Liver (tissue), 9 donors: Measurements from ENCODE around the gene TPSG1. TPM values are rescaled to one million over a fixed set of nuclear protein-coding genes. Genes with fewer than 3 reads are reported as not detected.

Experiments used
- DNase-seq: peaks from one replicate; pipeline ENCODE4 v3.0.0-alpha.2; 2017; ENCODE audit warnings: low spot score
- H3K27ac ChIP-seq, 2 donors: one replicate each; pipeline ENCODE4 v1.7.0; 2013; ENCODE audit warnings: inconsistent platforms in 2 of 2, low read length in 2 of 2, control low read depth in 1 of 2, low read depth in 1 of 2, mild to moderate bottlenecking in 1 of 2
- H3K27me3 ChIP-seq, 4 donors: one replicate each; pipeline versions ENCODE4 v1.6.1 to v1.7.0; 2013; ENCODE audit warnings: low read length in 3 of 4, inconsistent platforms in 1 of 4, mild to moderate bottlenecking in 1 of 4, moderate library complexity in 1 of 4; ENCODE audit not compliant: control insufficient read depth in 4 of 4, insufficient read depth in 4 of 4
- H3K36me3 ChIP-seq, 4 donors: one replicate each; pipeline versions ENCODE4 v1.6.1 to v1.7.0; 2013; ENCODE audit warnings: low read length in 3 of 4, mild to moderate bottlenecking in 3 of 4, low read depth in 1 of 4, moderate library complexity in 1 of 4; ENCODE audit not compliant: control insufficient read depth in 4 of 4, insufficient read depth in 3 of 4
- H3K4me1 ChIP-seq, 4 donors: one replicate each; pipeline versions ENCODE4 v1.6.1 to v1.7.0; 2013; ENCODE audit warnings: low read length in 3 of 4, mild to moderate bottlenecking in 3 of 4, moderate library complexity in 1 of 4; ENCODE audit not compliant: control insufficient read depth in 4 of 4, insufficient read depth in 4 of 4
- H3K4me3 ChIP-seq, 3 donors: one replicate each; pipeline versions ENCODE4 v1.6.1 to v1.7.0; 2013; ENCODE audit warnings: low read length in 3 of 3, control low read depth in 1 of 3, low read depth in 1 of 3, mild to moderate bottlenecking in 1 of 3
- H3K9ac ChIP-seq, 2 donors: one replicate each; pipeline ENCODE4 v1.7.0; 2013; ENCODE audit warnings: low read length in 2 of 2, mild to moderate bottlenecking in 2 of 2, moderate library complexity in 2 of 2, control low read depth in 1 of 2, low read depth in 1 of 2
- H3K9me3 ChIP-seq, 4 donors: one replicate each; pipeline versions ENCODE4 v1.6.1 to v1.7.0; 2013; ENCODE audit warnings: low read length in 3 of 4; ENCODE audit not compliant: control insufficient read depth in 4 of 4
- EGR1 ChIP-seq, 2 donors: IDR thresholded peaks; 2 replicates each; pipeline ENCODE4 v1.6.1; 2016 to 2018; ENCODE audit warnings: antibody characterized with exemption in 2 of 2, low read depth in 2 of 2
- FOXA1 ChIP-seq: IDR thresholded peaks from 2 replicates; pipeline ENCODE4 v1.6.1; 2016; ENCODE audit warnings: antibody characterized with exemption
- FOXA2 ChIP-seq: IDR thresholded peaks from 2 replicates; pipeline ENCODE4 v1.6.1; 2016; ENCODE audit warnings: antibody characterized with exemption
- JUND ChIP-seq, 2 donors: IDR thresholded peaks; 2 replicates each; pipeline ENCODE4 v1.6.1; 2016; ENCODE audit warnings: antibody characterized with exemption in 2 of 2
- RAD21 ChIP-seq, 2 donors: IDR thresholded peaks; 2 replicates each; pipeline ENCODE4 v1.6.1; 2016; ENCODE audit warnings: antibody characterized with exemption in 2 of 2, mild to moderate bottlenecking in 2 of 2
- RXRA ChIP-seq, 2 donors: IDR thresholded peaks; 2 replicates each; pipeline ENCODE4 v1.6.1; 2017 to 2018; ENCODE audit warnings: antibody characterized with exemption in 2 of 2, mild to moderate bottlenecking in 1 of 2
- TAF1 ChIP-seq: conservative IDR thresholded peaks from 2 replicates; pipeline ENCODE4 v1.6.1; 2016; ENCODE audit warnings: antibody characterized with exemption, mild to moderate bottlenecking
- WGBS: extraction: QIAGEN DNeasy Blood & Tissue Kit; methylation state at CpG from one replicate; pipeline ENCODE4 v1.1.7; 2013; 5-methylcytosine and 5-hydroxymethylcytosine counted together
- polyA plus RNA-seq, 2 donors: library from polyadenylated mRNA; stranded (reverse) in 1 of 2; unstranded in 1 of 2; fragments of 200-250 nt in 1 of 2; fragments of >200 nt in 1 of 2; fragmentation: Nextera tagmentation in 1 of 2; extraction: Ambion mirVana in 1 of 2; gene quantifications; one replicate each; pipeline versions ENCODE4 v1.2.1 to v1.2.3, GENCODE V29; 2013 to 2015
- total RNA-seq, 2 donors: library from RNA; depleted of rRNA; stranded (reverse); fragments of >200 nt; gene quantifications; one replicate each; pipeline ENCODE4 v1.2.3, GENCODE V29; 2014
- TF ChIP-seq, protein P1 (sequence below): IDR thresholded peaks from 2 replicates; pipeline ENCODE4 v1.6.1; 2016; ENCODE audit warnings: antibody characterized with exemption
- TF ChIP-seq, protein P2 (sequence below): IDR thresholded peaks from 2 replicates; pipeline ENCODE4 v1.6.1; 2016; ENCODE audit warnings: antibody characterized with exemption
- TF ChIP-seq, protein P3 (sequence below): IDR thresholded peaks from 2 replicates; pipeline ENCODE4 v1.6.1; 2016; ENCODE audit warnings: antibody characterized with exemption
- TF ChIP-seq, protein P4 (sequence below): IDR thresholded peaks from 2 replicates; pipeline ENCODE4 v1.6.1; 2016; ENCODE audit warnings: antibody characterized with exemption, mild to moderate bottlenecking
- TF ChIP-seq, protein P5 (sequence below): fragments of 150-350 bp; IDR thresholded peaks from 2 replicates; pipeline ENCODE4 v1.5.1; 2017; ENCODE audit warnings: improper control_type of control experiment, low read depth, low read length; ENCODE audit not compliant: missing input control
- donor health status: healthy.
- donor health status: healthy.
- donor health status: healthy.
- donor health status: healthy.
- donor health status: healthy.

The TPSG1 gene
- total and polyA plus RNA-seq, 4 donors, result 0.55 TPM; not detected in 3

DNA sequence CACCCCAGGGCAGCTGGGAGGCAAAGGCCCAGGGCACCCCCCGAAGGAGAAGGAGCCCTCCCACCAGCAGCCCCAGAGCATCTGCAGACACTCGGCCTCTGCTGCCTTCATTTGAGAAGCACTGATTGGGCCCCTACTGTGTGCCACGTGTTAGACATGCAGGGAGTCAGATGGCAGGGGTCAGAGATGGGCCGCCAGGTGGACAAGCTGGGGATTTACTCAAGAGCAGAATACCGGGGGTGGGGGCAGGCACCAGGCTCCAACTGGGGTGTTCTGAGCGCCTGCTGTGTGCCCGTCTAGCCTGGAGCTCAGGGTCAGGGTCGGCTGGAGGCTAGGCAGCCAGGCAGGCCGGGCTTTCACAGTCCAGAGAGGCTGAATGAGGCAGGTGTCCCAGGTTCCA is 18.7 kb downstream of the TPSG1 start (continued):
- TF ChIP-seq, protein P1, sequence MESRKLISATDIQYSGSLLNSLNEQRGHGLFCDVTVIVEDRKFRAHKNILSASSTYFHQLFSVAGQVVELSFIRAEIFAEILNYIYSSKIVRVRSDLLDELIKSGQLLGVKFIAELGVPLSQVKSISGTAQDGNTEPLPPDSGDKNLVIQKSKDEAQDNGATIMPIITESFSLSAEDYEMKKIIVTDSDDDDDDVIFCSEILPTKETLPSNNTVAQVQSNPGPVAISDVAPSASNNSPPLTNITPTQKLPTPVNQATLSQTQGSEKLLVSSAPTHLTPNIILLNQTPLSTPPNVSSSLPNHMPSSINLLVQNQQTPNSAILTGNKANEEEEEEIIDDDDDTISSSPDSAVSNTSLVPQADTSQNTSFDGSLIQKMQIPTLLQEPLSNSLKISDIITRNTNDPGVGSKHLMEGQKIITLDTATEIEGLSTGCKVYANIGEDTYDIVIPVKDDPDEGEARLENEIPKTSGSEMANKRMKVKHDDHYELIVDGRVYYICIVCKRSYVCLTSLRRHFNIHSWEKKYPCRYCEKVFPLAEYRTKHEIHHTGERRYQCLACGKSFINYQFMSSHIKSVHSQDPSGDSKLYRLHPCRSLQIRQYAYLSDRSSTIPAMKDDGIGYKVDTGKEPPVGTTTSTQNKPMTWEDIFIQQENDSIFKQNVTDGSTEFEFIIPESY, result no peak
- no peak for TF ChIP-seq FOXA1

DNA sequence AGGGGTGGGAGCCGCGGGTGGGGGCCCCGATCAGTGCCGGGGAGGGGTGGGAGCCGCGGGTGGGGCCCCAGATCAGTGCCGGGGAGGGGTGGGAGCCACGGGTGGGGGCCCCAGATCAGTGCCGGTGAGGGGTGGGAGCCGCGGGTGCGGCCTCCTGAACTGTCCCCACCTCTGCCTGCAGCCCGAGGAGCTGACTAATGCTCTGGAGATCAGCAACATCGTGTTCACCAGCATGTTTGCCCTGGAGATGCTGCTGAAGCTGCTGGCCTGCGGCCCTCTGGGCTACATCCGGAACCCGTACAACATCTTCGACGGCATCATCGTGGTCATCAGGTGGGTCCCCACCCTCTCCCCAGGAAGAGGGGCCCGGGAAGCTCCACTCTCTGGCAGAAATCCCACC is 20.1 kb downstream of the TPSG1 start:
- H3K27ac ChIP-seq, result no peak overlapping the region
- DNase-seq, result no peak
- H3K36me3 ChIP-seq, result peaks cover 0 to 61% (median 19%) of the 10 kb centered on the region in 4 donors
- H3K27me3 ChIP-seq, result no peaks in the 10 kb centered on the region
- peaks cover 0 to 4% (median under 1%) of the 10 kb centered on the region in 4 donors for H3K4me1 ChIP-seq
- no peak overlapping the region for H3K9ac ChIP-seq
- TF ChIP-seq, protein P1, result no peak
- TF ChIP-seq RXRA (IDR thresholded peaks at IDR 0.05) (no peak), FOXA2 (no peak), EGR1 (IDR thresholded peaks at IDR 0.05; ENCODE audit: low read depth in 2 of 2) (no peak), TAF1 (no peak), JUND (IDR thresholded peaks at IDR 0.05) (no peak), RAD21 (IDR thresholded peaks at IDR 0.05) (no peak)
- TF ChIP-seq, protein P2, sequence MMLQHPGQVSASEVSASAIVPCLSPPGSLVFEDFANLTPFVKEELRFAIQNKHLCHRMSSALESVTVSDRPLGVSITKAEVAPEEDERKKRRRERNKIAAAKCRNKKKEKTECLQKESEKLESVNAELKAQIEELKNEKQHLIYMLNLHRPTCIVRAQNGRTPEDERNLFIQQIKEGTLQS, result no peak
- TF ChIP-seq, protein P3, sequence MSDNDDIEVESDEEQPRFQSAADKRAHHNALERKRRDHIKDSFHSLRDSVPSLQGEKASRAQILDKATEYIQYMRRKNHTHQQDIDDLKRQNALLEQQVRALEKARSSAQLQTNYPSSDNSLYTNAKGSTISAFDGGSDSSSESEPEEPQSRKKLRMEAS, result no peak
- TF ChIP-seq, protein P4, sequence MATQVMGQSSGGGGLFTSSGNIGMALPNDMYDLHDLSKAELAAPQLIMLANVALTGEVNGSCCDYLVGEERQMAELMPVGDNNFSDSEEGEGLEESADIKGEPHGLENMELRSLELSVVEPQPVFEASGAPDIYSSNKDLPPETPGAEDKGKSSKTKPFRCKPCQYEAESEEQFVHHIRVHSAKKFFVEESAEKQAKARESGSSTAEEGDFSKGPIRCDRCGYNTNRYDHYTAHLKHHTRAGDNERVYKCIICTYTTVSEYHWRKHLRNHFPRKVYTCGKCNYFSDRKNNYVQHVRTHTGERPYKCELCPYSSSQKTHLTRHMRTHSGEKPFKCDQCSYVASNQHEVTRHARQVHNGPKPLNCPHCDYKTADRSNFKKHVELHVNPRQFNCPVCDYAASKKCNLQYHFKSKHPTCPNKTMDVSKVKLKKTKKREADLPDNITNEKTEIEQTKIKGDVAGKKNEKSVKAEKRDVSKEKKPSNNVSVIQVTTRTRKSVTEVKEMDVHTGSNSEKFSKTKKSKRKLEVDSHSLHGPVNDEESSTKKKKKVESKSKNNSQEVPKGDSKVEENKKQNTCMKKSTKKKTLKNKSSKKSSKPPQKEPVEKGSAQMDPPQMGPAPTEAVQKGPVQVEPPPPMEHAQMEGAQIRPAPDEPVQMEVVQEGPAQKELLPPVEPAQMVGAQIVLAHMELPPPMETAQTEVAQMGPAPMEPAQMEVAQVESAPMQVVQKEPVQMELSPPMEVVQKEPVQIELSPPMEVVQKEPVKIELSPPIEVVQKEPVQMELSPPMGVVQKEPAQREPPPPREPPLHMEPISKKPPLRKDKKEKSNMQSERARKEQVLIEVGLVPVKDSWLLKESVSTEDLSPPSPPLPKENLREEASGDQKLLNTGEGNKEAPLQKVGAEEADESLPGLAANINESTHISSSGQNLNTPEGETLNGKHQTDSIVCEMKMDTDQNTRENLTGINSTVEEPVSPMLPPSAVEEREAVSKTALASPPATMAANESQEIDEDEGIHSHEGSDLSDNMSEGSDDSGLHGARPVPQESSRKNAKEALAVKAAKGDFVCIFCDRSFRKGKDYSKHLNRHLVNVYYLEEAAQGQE, result no peak
- TF ChIP-seq, protein P5, sequence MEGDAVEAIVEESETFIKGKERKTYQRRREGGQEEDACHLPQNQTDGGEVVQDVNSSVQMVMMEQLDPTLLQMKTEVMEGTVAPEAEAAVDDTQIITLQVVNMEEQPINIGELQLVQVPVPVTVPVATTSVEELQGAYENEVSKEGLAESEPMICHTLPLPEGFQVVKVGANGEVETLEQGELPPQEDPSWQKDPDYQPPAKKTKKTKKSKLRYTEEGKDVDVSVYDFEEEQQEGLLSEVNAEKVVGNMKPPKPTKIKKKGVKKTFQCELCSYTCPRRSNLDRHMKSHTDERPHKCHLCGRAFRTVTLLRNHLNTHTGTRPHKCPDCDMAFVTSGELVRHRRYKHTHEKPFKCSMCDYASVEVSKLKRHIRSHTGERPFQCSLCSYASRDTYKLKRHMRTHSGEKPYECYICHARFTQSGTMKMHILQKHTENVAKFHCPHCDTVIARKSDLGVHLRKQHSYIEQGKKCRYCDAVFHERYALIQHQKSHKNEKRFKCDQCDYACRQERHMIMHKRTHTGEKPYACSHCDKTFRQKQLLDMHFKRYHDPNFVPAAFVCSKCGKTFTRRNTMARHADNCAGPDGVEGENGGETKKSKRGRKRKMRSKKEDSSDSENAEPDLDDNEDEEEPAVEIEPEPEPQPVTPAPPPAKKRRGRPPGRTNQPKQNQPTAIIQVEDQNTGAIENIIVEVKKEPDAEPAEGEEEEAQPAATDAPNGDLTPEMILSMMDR, result no peak
- H3K9me3 ChIP-seq, result no peaks in the 10 kb centered on the region
- 89% methylated on average over 15 of the region's 21 CpGs for WGBS
- H3K4me3 ChIP-seq, result no peak overlapping the region
